Prostate gland (tissue), 2 donors: Measurements from ENCODE around the gene BTBD9. TPM values are rescaled to one million over a fixed set of nuclear protein-coding genes. Genes with fewer than 3 reads are reported as not detected.

Experiments
- DNase-seq: peaks from one replicate; pipeline ENCODE4 v3.0.0-alpha.2; 2019; ENCODE audit warnings: low spot score
- H3K27ac ChIP-seq, 2 donors: fragments of 200-600 bp; sonication (generic); 2 replicates each; pipeline ENCODE4 v1.5.1; 2017 to 2019
- H3K27me3 ChIP-seq: fragments of 200-600 bp; sonication (generic); replicated peaks from 2 replicates; pipeline ENCODE4 v1.5.1; 2019; ENCODE audit not compliant: insufficient read depth
- H3K36me3 ChIP-seq, 2 donors: fragments of 200-600 bp; sonication (generic); 1 replicate in 1 of 2; 2 replicates in 1 of 2; pipeline versions ENCODE4 v1.5.1 to v1.8.1; 2017 to 2019
- H3K4me1 ChIP-seq: fragments of 200-600 bp; sonication (generic); replicated peaks from 2 replicates; pipeline ENCODE4 v1.5.1; 2019
- H3K4me3 ChIP-seq, 2 donors: fragments of 200-600 bp; sonication (generic); 2 replicates each; pipeline ENCODE4 v1.5.1; 2017 to 2019
- H3K9me3 ChIP-seq: fragments of 200-600 bp; sonication (generic); 2 replicates; pipeline ENCODE4 v1.5.1; 2017
- POLR2A ChIP-seq: fragments of 450-650 bp; IDR thresholded peaks from one replicate; pipeline ENCODE4 v1.6.1; 2016; ENCODE audit warnings: antibody characterized with exemption, mild to moderate bottlenecking
- POLR2AphosphoS5 ChIP-seq: sonication (generic); formaldehyde crosslinking; IDR thresholded peaks from one replicate; pipeline ENCODE4 v1.6.1; 2017; ENCODE audit warnings: antibody characterized with exemption
- WGBS: methylation state at CpG from one replicate; pipeline ENCODE4 v1.1.5; 2018; 5-methylcytosine and 5-hydroxymethylcytosine counted together
- intact Hi-C: fragments of 100-400 bp; cut with DNase I; formaldehyde crosslinking; loops from one replicate; pipeline ENCODE4 v1.14.2; 2022
- total RNA-seq, 2 donors: library from RNA; depleted of rRNA; stranded (reverse); fragments of >200 nt; gene quantifications; one replicate each; pipeline ENCODE4 v1.1.0, GENCODE V29; 2016
- TF ChIP-seq, protein P1 (sequence below), 4 experiments: fragments of 200-600 bp in 2 of 4; fragments of 450-650 bp in 2 of 4; sonication (generic) in 2 of 4; IDR thresholded peaks; 1 replicate in 3 of 4; 2 replicates in 1 of 4; pipeline ENCODE4 v1.5.1; 2016 to 2019; ENCODE audit warnings: antibody characterized with exemption in 4 of 4, mild to moderate bottlenecking in 2 of 4, moderate library complexity in 2 of 4

Gene BTBD9
- total RNA-seq, 2 donors from 2014 or later = 11.2 to 17.4 TPM

DNA sequence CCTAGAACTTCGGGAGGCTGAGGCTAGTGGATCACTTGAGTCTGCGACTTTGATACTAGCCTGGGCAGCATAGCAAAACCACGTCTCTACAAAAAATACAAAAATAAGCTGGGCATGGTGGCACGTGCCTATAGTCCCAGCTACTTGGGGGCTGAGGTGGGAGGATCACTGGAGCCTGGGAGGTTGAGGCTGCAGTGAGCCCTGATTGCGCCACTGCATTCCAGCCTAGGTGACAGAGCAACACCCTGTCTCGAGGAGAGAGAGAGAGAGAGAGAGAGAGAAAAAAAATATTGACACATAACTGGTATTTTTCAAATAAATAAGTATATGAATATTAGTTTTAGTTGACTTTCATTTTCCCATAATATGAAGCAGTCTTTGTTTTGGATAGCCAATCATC, 222.2 kb downstream of the BTBD9 start:
- TF ChIP-seq POLR2A (no peak), POLR2AphosphoS5 (no peak)
- TF ChIP-seq, protein P1, sequence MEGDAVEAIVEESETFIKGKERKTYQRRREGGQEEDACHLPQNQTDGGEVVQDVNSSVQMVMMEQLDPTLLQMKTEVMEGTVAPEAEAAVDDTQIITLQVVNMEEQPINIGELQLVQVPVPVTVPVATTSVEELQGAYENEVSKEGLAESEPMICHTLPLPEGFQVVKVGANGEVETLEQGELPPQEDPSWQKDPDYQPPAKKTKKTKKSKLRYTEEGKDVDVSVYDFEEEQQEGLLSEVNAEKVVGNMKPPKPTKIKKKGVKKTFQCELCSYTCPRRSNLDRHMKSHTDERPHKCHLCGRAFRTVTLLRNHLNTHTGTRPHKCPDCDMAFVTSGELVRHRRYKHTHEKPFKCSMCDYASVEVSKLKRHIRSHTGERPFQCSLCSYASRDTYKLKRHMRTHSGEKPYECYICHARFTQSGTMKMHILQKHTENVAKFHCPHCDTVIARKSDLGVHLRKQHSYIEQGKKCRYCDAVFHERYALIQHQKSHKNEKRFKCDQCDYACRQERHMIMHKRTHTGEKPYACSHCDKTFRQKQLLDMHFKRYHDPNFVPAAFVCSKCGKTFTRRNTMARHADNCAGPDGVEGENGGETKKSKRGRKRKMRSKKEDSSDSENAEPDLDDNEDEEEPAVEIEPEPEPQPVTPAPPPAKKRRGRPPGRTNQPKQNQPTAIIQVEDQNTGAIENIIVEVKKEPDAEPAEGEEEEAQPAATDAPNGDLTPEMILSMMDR (IDR thresholded peaks at IDR 0.05) = no peak
- intact Hi-C loops = no loop called here
- H3K27me3 ChIP-seq = no peaks in the 10 kb centered on the region
- no peaks in the 10 kb centered on the region for H3K4me1 ChIP-seq
- no peak overlapping the region for H3K4me3 ChIP-seq
- no peak overlapping the region for H3K27ac ChIP-seq
- H3K36me3 ChIP-seq = no peaks in the 10 kb centered on the region
- 96% methylated on average over 6 of the region's 6 CpGs for WGBS
- no peaks in the 10 kb centered on the region for H3K9me3 ChIP-seq
- no peak for DNase-seq

DNA sequence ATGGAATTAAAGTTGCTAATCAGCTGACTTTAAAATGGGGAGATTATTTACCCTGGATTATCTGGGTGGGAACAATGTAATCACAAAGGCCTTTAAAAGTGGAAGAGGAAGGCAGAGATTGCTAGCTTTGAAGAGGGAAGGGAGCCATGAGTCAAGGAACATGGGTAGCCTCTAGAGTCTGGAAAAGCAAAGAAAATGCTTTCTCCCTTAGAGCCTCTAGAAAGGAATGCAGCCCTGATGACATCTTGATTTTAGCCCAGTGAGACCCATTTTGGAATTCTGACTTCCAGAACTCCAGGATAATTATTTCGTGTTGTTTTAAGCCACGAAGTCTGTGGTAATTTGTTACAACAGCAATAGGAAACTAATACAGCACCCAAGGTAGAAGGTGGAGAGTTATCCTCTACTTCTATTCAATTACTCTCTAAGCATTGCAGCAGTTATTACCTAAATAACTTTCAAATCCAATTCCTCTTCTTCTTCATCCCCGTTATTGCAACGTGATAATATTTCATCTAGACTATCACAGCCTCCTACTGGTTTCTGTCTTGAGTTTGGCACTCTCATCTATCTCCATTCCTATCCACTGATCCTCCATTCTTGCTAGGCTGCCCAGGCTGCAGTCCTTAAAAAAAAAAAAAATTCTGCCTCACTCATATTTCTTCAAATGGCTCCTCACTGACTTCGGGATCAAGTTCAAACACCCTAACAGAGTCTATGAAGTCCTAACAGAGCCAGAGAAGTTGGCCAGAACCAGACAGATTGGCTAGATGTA, 224.3 kb downstream of the BTBD9 start:
- 86% methylated on average over 5 of the region's 5 CpGs for WGBS
- H3K9me3 ChIP-seq = no peaks in the 10 kb centered on the region
- H3K4me1 ChIP-seq = no peaks in the 10 kb centered on the region
- intact Hi-C loops = no loop called here
- no peak for TF ChIP-seq POLR2AphosphoS5
- TF ChIP-seq, protein P1 (IDR thresholded peaks at IDR 0.05) = no peak
- TF ChIP-seq POLR2A = no peak
- no peak overlapping the region for H3K4me3 ChIP-seq
- no peak overlapping the region for H3K27ac ChIP-seq
- H3K36me3 ChIP-seq = no peaks in the 10 kb centered on the region
- H3K27me3 ChIP-seq = no peaks in the 10 kb centered on the region
- DNase-seq = no peak

DNA sequence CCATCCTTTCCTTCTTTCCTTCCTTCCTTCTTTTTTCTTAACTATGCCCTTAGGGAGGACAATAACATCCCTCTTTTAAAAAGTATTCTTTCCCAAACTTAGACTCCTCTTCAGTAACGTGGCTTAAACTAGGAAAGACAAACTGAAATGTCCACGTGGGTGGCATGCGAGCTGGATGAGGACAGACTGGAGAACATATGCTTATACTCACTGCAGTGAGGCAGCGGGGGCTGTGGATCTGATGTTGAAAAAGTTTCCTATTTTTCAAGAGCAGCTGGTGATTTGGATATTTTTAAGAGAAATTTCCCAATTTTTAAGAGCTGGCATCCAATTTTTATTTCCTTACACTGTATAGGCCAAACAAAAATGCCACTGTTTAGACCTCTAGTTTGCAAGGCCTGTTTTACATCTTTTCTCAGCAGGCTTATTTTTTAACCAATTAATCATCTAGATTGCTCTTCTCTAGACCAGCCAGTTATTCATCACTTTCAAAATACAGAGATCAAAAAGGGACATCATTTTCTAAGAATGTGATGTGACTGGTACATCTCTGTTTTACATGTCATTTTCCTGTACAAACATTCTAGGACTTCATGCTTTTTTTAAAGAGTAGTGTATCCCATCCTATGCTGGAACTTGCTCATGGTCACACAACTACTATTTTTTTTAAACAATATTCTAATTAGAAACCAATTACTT, 226.5 kb downstream of the BTBD9 start:
- DNase-seq = no peak
- intact Hi-C loops = no loop called here
- no peak overlapping the region for H3K27ac ChIP-seq
- 79% methylated on average over 4 of the region's 4 CpGs for WGBS
- no peaks in the 10 kb centered on the region for H3K9me3 ChIP-seq
- no peaks in the 10 kb centered on the region for H3K27me3 ChIP-seq
- TF ChIP-seq POLR2A (no peak), POLR2AphosphoS5 (no peak)
- TF ChIP-seq, protein P1 (IDR thresholded peaks at IDR 0.05) = no peak
- no peak overlapping the region for H3K4me3 ChIP-seq
- H3K36me3 ChIP-seq = no peaks in the 10 kb centered on the region
- no peaks in the 10 kb centered on the region for H3K4me1 ChIP-seq

GRCh38 chr6:38407192-38407591, 232.5 kb downstream of the BTBD9 start:
- Histone ChIP-seq H3K36me3 (no peaks in the 10 kb centered on the region), H3K27ac (no peak overlapping the region), H3K4me1 (no peaks in the 10 kb centered on the region), H3K27me3 (no peaks in the 10 kb centered on the region), H3K9me3 (no peaks in the 10 kb centered on the region), H3K4me3 (no peak overlapping the region)
- no peak for DNase-seq
- TF ChIP-seq POLR2AphosphoS5 (no peak), POLR2A (no peak)
- TF ChIP-seq, protein P1 (IDR thresholded peaks at IDR 0.05) = no peak
- 58% methylated on average over 3 of the region's 3 CpGs for WGBS
- intact Hi-C loops = no loop called here
